AG04449 (cell line): ENCODE measurements around the gene EIF2B2.

Experiments used
- CTCF ChIA-PET: fragments of 350-600 bp; formaldehyde crosslinking; extraction: SDS; loops from one replicate; lab custom pipeline; 2021; ENCODE audit warnings: antibody characterized with exemption; lab: Yijun Ruan, JAX
- POLR2A ChIA-PET: fragments of 400-600, 350-600 bp; formaldehyde crosslinking; extraction: SDS; loops from one replicate; lab custom pipeline; 2020; ENCODE audit warnings: antibody characterized with exemption, inconsistent platforms; lab: Yijun Ruan, JAX
- DNase-seq: peaks from one replicate; pipeline ENCODE4 v3.0.0-alpha.2; 2010; ENCODE audit warnings: low read depth, low spot score
- H3K4me3 ChIP-seq: 2 replicates; pipeline ENCODE4 v1.5.1; 2011; ENCODE audit warnings: low read depth, mild to moderate bottlenecking, control low read depth, low read length
- CTCF ChIP-seq: IDR thresholded peaks from one replicate; pipeline ENCODE4 v1.5.1; 2011; ENCODE audit warnings: mild to moderate bottlenecking, moderate library complexity, low read length, control low read depth, inconsistent platforms; ENCODE audit not compliant: insufficient read depth; ENCODE audit errors: missing control alignments

EIF2B2 gene

GRCh38 chr14:74968811-74969210 lies 33.9 kb upstream of the EIF2B2 start:
- H3K4me3 ChIP-seq, result no peak overlapping the region
- no peak for DNase-seq
- POLR2A ChIA-PET, result no interaction called here
- CTCF ChIA-PET, result interaction anchor here (0.7 to 2.6 kb wide), 4 partner anchors 12 to 101 kb away, joined by 3 to 9 read pairs (median 4); partner anchors contain the start of gene ZC2HC1C
- TF ChIP-seq CTCF, result no peak

- TF ChIP-seq CTCF, result no peak
- POLR2A ChIA-PET, result no interaction called here
- no peak for DNase-seq
- CTCF ChIA-PET, result interaction anchor here (1.2 to 3.0 kb wide), 3 partner anchors 8 to 27 kb away, joined by 3 to 13 read pairs (median 3); partner anchors contain the start of gene PGF
- no peak overlapping the region for H3K4me3 ChIP-seq
These were observed 29.6 kb upstream of the EIF2B2 start for GRCh38 chr14:74973003-74973653.

- DNase-seq, result no peak
- ChIA-PET POLR2A (no interaction called here), CTCF (interaction anchor here (1.2 to 3.0 kb wide), 3 partner anchors 9 to 114 kb away, joined by 3 to 13 read pairs (median 6); no protein-coding TSS in a partner anchor)
- no peak overlapping the region for H3K4me3 ChIP-seq
- no peak for TF ChIP-seq CTCF
These were observed 28.8 kb upstream of the EIF2B2 start for GRCh38 chr14:74973905-74974363.

- TF ChIP-seq CTCF, result no peak
- ChIA-PET CTCF (interaction anchor here (0.8 to 3.0 kb wide), 4 partner anchors 9 to 114 kb away, joined by 3 to 13 read pairs (median 4); no protein-coding TSS in a partner anchor), POLR2A (no interaction called here)
- no peak for DNase-seq
- H3K4me3 ChIP-seq, result no peak overlapping the region
These were observed 28.2 kb upstream of the EIF2B2 start for GRCh38 chr14:74974364-74975058.

- ChIA-PET CTCF (interaction anchor here (0.8 to 3.0 kb wide), 3 partner anchors 30 to 113 kb away, joined by 3 to 13 read pairs (median 6); no protein-coding TSS in a partner anchor), POLR2A (no interaction called here)
- DNase-seq, result no peak
- H3K4me3 ChIP-seq, result no peak overlapping the region
- no peak for TF ChIP-seq CTCF
These were observed 27.5 kb upstream of the EIF2B2 start for GRCh38 chr14:74975059-74975810.
